Loucy (cell line): ENCODE data around the gene LRIG3.
"Not testable (repeated sequence)": the region's sequence is repeated elsewhere in the genome, so short reads cannot be mapped to it uniquely, and the experiment has no call there.

ENCODE experiments used
- H2AFZ ChIP-seq: fragments of 200-600 bp; sonication (generic); 2 replicates; pipeline ENCODE4 v1.6.0; 2016; ENCODE audit warnings: antibody characterized with exemption, mild to moderate bottlenecking, low read length, moderate library complexity
- H3F3A ChIP-seq: fragments of 200-600 bp; 2 replicates; pipeline ENCODE4 v1.6.0; 2016; ENCODE audit warnings: antibody characterized with exemption, low read depth, mild to moderate bottlenecking
- H3K27me3 ChIP-seq: fragments of 200-600 bp; sonication (generic); 2 replicates; pipeline ENCODE4 v1.6.1; 2014; ENCODE audit warnings: low read length, mild to moderate bottlenecking; ENCODE audit not compliant: insufficient read depth, poor library complexity, severe bottlenecking
- H3K36me3 ChIP-seq: fragments of 200-600 bp; sonication (generic); 2 replicates; pipeline ENCODE4 v1.6.1; 2016; ENCODE audit warnings: low read length; ENCODE audit not compliant: insufficient read depth
- H3K4me1 ChIP-seq: fragments of 200-600 bp; sonication (generic); 2 replicates; pipeline ENCODE4 v1.5.1; 2014; ENCODE audit warnings: low read length, mild to moderate bottlenecking; ENCODE audit not compliant: insufficient read depth, poor library complexity, severe bottlenecking
- H3K4me2 ChIP-seq: fragments of 200-600 bp; sonication (generic); 2 replicates; pipeline ENCODE4 v1.6.0; 2014; ENCODE audit warnings: antibody characterized with exemption, low read length, low read depth, mild to moderate bottlenecking; ENCODE audit not compliant: poor library complexity, severe bottlenecking
- H3K4me3 ChIP-seq: fragments of 200-600 bp; sonication (generic); 2 replicates; pipeline ENCODE4 v1.5.1; 2014; ENCODE audit warnings: low read length, mild to moderate bottlenecking, mixed read lengths; ENCODE audit not compliant: poor library complexity, severe bottlenecking
- H3K79me2 ChIP-seq: fragments of 200-600 bp; sonication (generic); 2 replicates; pipeline ENCODE4 v1.6.1; 2014; ENCODE audit warnings: low read length; ENCODE audit not compliant: insufficient read depth
- H3K9ac ChIP-seq: fragments of 200-600 bp; sonication (generic); 2 replicates; pipeline ENCODE4 v1.6.0; 2014; ENCODE audit warnings: mild to moderate bottlenecking, low read depth, low read length, moderate library complexity; ENCODE audit not compliant: poor library complexity, severe bottlenecking
- H3K9me2 ChIP-seq: fragments of 200-600 bp; sonication (generic); replicated peaks from 2 replicates; pipeline ENCODE4 v1.6.1; 2016; ENCODE audit warnings: low read depth, low read length, mixed read lengths
- H3K9me3 ChIP-seq: fragments of 200-600 bp; sonication (generic); 2 replicates; pipeline ENCODE4 v1.6.1; 2014; ENCODE audit warnings: mild to moderate bottlenecking, antibody characterized with exemption, low read length, low read depth; ENCODE audit not compliant: insufficient read depth
- H4K20me1 ChIP-seq: fragments of 200-600 bp; sonication (generic); 2 replicates; pipeline ENCODE4 v1.6.0; 2014; ENCODE audit warnings: antibody characterized with exemption, low read length, mild to moderate bottlenecking; ENCODE audit not compliant: insufficient read depth, poor library complexity, severe bottlenecking
- EZH2phosphoT487 ChIP-seq: fragments of 200-600 bp; IDR thresholded peaks from 2 replicates; pipeline ENCODE4 v1.6.1; 2018; ENCODE audit warnings: antibody characterized with exemption, mild to moderate bottlenecking, moderate library complexity, borderline replicate concordance
- TF ChIP-seq, protein P1 (sequence below): fragments of 200-600 bp; sonication (generic); conservative IDR thresholded peaks from 2 replicates; pipeline ENCODE4 v1.5.1; 2014; ENCODE audit warnings: mild to moderate bottlenecking, antibody characterized with exemption, low read length

The LRIG3 gene

DNA sequence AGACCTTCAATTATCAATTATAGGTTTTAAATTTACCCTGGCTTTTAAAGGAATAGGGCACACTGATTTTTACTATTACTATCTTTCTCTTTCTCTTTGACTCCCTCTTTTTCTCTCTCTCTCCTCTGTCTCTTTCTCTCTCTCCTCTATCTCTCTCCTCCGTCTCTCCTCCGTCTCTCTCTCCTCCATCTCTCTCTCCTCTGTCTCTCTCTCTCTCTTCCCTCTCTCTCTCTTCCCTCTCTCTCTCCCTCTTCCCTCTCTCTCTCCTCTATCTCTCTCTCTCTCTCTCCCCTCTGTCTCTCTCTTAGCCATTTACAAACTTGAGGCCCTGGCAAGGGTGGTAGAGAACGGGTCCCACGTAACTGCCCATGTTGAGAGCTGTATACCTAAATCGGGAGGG lies 62.3 kb downstream of the LRIG3 start:
- Histone ChIP-seq H4K20me1 (no peaks in the 10 kb centered on the region), H3K27me3 (no peaks in the 10 kb centered on the region), H3K79me2 (no peaks in the 10 kb centered on the region), H3K36me3 (no peaks in the 10 kb centered on the region), H3K4me2 (no peak overlapping the region), H3K4me3 (no peak overlapping the region), H3K9me3 (no peaks in the 10 kb centered on the region), H3K9me2 (no peaks in the 10 kb centered on the region), H3K9ac (no peak overlapping the region), H2AFZ (no peak overlapping the region), H3K4me1 (no peaks in the 10 kb centered on the region), H3F3A (no peaks in the 10 kb centered on the region)
- no peak for TF ChIP-seq EZH2phosphoT487
- TF ChIP-seq, protein P1, sequence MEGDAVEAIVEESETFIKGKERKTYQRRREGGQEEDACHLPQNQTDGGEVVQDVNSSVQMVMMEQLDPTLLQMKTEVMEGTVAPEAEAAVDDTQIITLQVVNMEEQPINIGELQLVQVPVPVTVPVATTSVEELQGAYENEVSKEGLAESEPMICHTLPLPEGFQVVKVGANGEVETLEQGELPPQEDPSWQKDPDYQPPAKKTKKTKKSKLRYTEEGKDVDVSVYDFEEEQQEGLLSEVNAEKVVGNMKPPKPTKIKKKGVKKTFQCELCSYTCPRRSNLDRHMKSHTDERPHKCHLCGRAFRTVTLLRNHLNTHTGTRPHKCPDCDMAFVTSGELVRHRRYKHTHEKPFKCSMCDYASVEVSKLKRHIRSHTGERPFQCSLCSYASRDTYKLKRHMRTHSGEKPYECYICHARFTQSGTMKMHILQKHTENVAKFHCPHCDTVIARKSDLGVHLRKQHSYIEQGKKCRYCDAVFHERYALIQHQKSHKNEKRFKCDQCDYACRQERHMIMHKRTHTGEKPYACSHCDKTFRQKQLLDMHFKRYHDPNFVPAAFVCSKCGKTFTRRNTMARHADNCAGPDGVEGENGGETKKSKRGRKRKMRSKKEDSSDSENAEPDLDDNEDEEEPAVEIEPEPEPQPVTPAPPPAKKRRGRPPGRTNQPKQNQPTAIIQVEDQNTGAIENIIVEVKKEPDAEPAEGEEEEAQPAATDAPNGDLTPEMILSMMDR = no peak

DNA sequence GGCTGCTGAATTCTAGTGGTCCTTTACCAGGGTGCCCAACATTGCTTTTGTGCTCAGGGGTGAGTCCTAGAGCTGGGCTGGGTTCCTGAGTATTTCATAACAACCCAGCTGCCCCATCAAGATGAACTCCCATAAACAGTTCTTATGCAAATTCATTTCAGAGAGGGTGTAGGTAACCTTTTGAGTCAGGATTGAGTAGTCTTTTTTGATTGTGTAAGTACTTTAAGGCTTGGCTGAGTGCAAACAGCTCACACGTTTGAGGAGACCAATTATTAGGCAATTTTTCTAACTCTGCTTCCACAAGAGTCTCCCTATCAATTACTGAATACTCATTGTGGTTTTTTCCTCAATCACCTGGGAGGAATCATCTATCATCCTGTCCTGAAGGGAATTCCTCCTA lies 63.1 kb downstream of the LRIG3 start:
- not testable (repeated sequence) for H3K27me3 ChIP-seq, H3K9me2 ChIP-seq, H4K20me1 ChIP-seq, H3K4me3 ChIP-seq, H3F3A ChIP-seq, H3K79me2 ChIP-seq, H3K4me1 ChIP-seq, H3K4me2 ChIP-seq, H3K9ac ChIP-seq, H3K9me3 ChIP-seq, H3K36me3 ChIP-seq, H2AFZ ChIP-seq

DNA sequence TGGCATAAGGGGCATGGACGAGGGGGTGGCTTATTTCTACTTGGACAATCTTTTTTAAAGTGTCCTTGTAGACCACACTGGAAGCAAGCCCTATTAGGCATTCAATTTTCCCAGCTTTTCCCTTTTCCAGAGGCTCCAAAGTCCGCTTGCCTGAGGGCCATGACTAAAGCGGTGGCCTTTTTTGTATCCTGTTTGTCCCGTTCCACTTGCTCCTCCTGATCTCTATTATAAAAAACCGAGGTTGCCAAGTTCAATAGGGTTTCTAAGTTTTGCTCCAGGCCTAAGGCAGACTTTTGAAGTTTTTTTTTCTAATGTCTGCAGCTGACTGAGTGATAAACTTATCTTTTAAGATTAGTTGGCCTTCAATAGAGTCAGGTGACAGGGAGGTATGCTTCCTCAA lies 64.7 kb downstream of the LRIG3 start:
- not testable (repeated sequence) for H2AFZ ChIP-seq, H3K4me3 ChIP-seq, H3K36me3 ChIP-seq, H3K9me2 ChIP-seq, H3K4me1 ChIP-seq, H3F3A ChIP-seq, H3K79me2 ChIP-seq, H3K9ac ChIP-seq, H4K20me1 ChIP-seq, H3K4me2 ChIP-seq, H3K27me3 ChIP-seq, H3K9me3 ChIP-seq

DNA sequence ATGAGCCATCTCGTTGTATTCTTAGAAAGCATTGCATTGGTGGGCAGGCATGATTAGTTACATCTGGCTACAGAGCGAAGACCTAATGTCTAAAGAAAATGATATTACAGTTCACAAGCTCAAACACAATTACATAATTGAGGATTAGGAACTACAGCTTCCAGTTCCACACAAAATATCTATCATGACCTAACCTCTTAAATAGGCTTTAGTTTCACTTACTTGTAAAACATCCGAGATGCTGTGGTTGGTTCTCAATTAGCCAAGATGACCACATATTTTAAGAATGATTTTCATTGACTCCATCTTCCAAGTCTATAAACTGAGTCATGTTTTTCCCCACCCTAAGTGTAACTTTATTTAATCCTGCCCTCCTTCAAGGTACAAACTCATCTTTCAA lies 69.5 kb downstream of the LRIG3 start:
- Histone ChIP-seq H4K20me1 (no peaks in the 10 kb centered on the region), H3K4me1 (no peaks in the 10 kb centered on the region), H3K79me2 (no peaks in the 10 kb centered on the region), H3K4me3 (no peak overlapping the region), H3K36me3 (no peaks in the 10 kb centered on the region), H2AFZ (no peak overlapping the region), H3K9ac (no peak overlapping the region), H3K4me2 (no peak overlapping the region), H3K9me2 (no peaks in the 10 kb centered on the region), H3K27me3 (no peaks in the 10 kb centered on the region), H3K9me3 (no peaks in the 10 kb centered on the region), H3F3A (no peaks in the 10 kb centered on the region)
- TF ChIP-seq, protein P1 = no peak
- TF ChIP-seq EZH2phosphoT487 = no peak
